Endothelial cell of umbilical vein (primary cell): ENCODE measurements around the gene SELENOT. TPM values are rescaled to one million over a fixed set of nuclear protein-coding genes. Genes with fewer than 3 reads are reported as not detected.

Experiments
- BruUV-seq: library from RNA; stranded (reverse); fragments of 400-500 nt; replicated peaks from 2 replicates; lab custom pipeline; 2021; lab: Mats Ljungman, UMichigan
- CTCF ChIA-PET: fragments of 300-600, 350-600 bp; sonication (Branson Sonifier 250); formaldehyde crosslinking; loops from one replicate; lab custom pipeline; 2021; ENCODE audit warnings: antibody characterized with exemption, inconsistent platforms; lab: Charles Lee
- POLR2A ChIA-PET: fragments of 300-600, 350-600 bp; sonication (Branson Sonifier 250); formaldehyde crosslinking; loops from one replicate; lab custom pipeline; 2021; ENCODE audit warnings: antibody characterized with exemption, inconsistent platforms; lab: Charles Lee
- DNase-seq: peaks from one replicate; pipeline ENCODE4 v3.0.0-alpha.2; 2011; ENCODE audit warnings: low read depth, low spot score
- FAIRE-seq: peaks from 2 replicates; lab custom pipeline; 2011; peaks lifted over from hg19 to GRCh38; lab: Jason Lieb, UNC
- H2AFZ ChIP-seq: 2 replicates; pipeline ENCODE4 v1.6.0; 2012; ENCODE audit warnings: low read depth, low read length, control low read depth, inconsistent platforms
- H3K27ac ChIP-seq: 2 replicates; pipeline ENCODE4 v1.5.1; 2011; ENCODE audit warnings: low read depth, mild to moderate bottlenecking, control low read depth, low read length, moderate library complexity; ENCODE audit not compliant: insufficient read depth
- H3K27me3 ChIP-seq, 2 experiments: 2 replicates each; pipeline versions ENCODE4 v1.6.0 to v1.6.1; 2011; ENCODE audit warnings: low read length in 2 of 2, mixed read lengths in 1 of 2; ENCODE audit not compliant: control insufficient read depth in 2 of 2, insufficient read depth in 2 of 2
- H3K36me3 ChIP-seq, 2 experiments: 2 replicates in 1 of 2; 3 replicates in 1 of 2; pipeline ENCODE4 v1.5.1; 2011; ENCODE audit warnings: low read length in 2 of 2, mild to moderate bottlenecking in 1 of 2, moderate library complexity in 1 of 2; ENCODE audit not compliant: control insufficient read depth in 2 of 2, insufficient read depth in 2 of 2; ENCODE audit errors: extremely low read depth in 1 of 2
- H3K4me1 ChIP-seq: 3 replicates; pipeline ENCODE4 v1.5.1; 2011; ENCODE audit warnings: mild to moderate bottlenecking, low read length; ENCODE audit not compliant: control insufficient read depth, insufficient read depth; ENCODE audit errors: extremely low read depth
- H3K4me2 ChIP-seq: 2 replicates; pipeline ENCODE4 v1.6.1; 2011; ENCODE audit warnings: low read length, control low read depth, mixed read lengths; ENCODE audit not compliant: insufficient read depth
- H3K4me3 ChIP-seq, 3 experiments: fragments of 200-600 bp in 1 of 3; sonication (generic), shearing (Covaris generic) in 1 of 3; replicated peaks in 1 of 3; 2 replicates each; pipeline ENCODE4 v1.5.1; 2011 to 2016; ENCODE audit warnings: control low read depth in 3 of 3, low read length in 3 of 3, mild to moderate bottlenecking in 2 of 3, inconsistent platforms in 1 of 3, low read depth in 1 of 3, moderate library complexity in 1 of 3; ENCODE audit not compliant: insufficient read depth in 1 of 3
- H3K79me2 ChIP-seq: 2 replicates; pipeline ENCODE4 v1.6.0; 2012; ENCODE audit warnings: low read length, inconsistent platforms; ENCODE audit not compliant: control insufficient read depth, insufficient read depth
- H3K9ac ChIP-seq: replicated peaks from 2 replicates; pipeline ENCODE3; 2011; ENCODE audit warnings: low read length, control low read depth; ENCODE audit not compliant: insufficient read depth; ENCODE audit errors: extremely low read depth
- H3K9me1 ChIP-seq: replicated peaks from 3 replicates; pipeline ENCODE4 v1.6.0; 2011; ENCODE audit warnings: mild to moderate bottlenecking, low read length; ENCODE audit not compliant: control insufficient read depth, insufficient read depth; ENCODE audit errors: extremely low read depth
- H3K9me3 ChIP-seq: replicated peaks from 2 replicates; pipeline ENCODE4 v1.5.1; 2012; ENCODE audit warnings: low read length, inconsistent platforms; ENCODE audit not compliant: control insufficient read depth, insufficient read depth
- H4K20me1 ChIP-seq: replicated peaks from 2 replicates; pipeline ENCODE3; 2011; ENCODE audit warnings: mild to moderate bottlenecking, low read length; ENCODE audit not compliant: control insufficient read depth, insufficient read depth; ENCODE audit errors: extremely low read depth
- CTCF ChIP-seq, 2 donors: IDR thresholded peaks; 1 replicate in 1 of 2; 2 replicates in 1 of 2; pipeline ENCODE4 v1.5.1; 2011; ENCODE audit warnings: low read length in 2 of 2, mild to moderate bottlenecking in 2 of 2, moderate library complexity in 2 of 2, control low read depth in 1 of 2, inconsistent platforms in 1 of 2, low read depth in 1 of 2; ENCODE audit not compliant: insufficient read depth in 1 of 2; ENCODE audit errors: extremely low read depth in 1 of 2
- EZH2 ChIP-seq: IDR thresholded peaks from 2 replicates; pipeline ENCODE4 v1.6.1; 2012; ENCODE audit warnings: borderline replicate concordance, low read depth, mild to moderate bottlenecking, moderate library complexity, low read length, inconsistent platforms; ENCODE audit not compliant: severe bottlenecking
- FOS ChIP-seq: IDR thresholded peaks from 2 replicates; pipeline ENCODE4 v1.6.1; 2011; ENCODE audit warnings: mild to moderate bottlenecking, low read length, moderate library complexity, borderline replicate concordance; ENCODE audit not compliant: insufficient read depth
- GATA2 ChIP-seq: IDR thresholded peaks from 2 replicates; pipeline ENCODE4 v1.7.0; 2011; ENCODE audit warnings: low read depth, mild to moderate bottlenecking, moderate library complexity, mixed read lengths, low read length; ENCODE audit not compliant: insufficient read length, insufficient read depth
- JUN ChIP-seq: IDR thresholded peaks from 2 replicates; pipeline ENCODE4 v1.6.1; 2011; ENCODE audit warnings: borderline replicate concordance, low read depth; ENCODE audit not compliant: insufficient read length, insufficient read depth
- MAX ChIP-seq: IDR thresholded peaks from 2 replicates; pipeline ENCODE4 v1.6.1; 2011; ENCODE audit not compliant: insufficient read depth, insufficient read length
- MYC ChIP-seq: IDR thresholded peaks from one replicate; pipeline ENCODE4 v1.6.1; 2011; ENCODE audit warnings: mild to moderate bottlenecking, low read depth, low read length
- POLR2A ChIP-seq: IDR thresholded peaks from 2 replicates; pipeline ENCODE4 v1.6.1; 2012; ENCODE audit warnings: low read depth, mild to moderate bottlenecking, control low read depth, low read length
- POLR2AphosphoS5 ChIP-seq: IDR thresholded peaks from 2 replicates; pipeline ENCODE4 v1.6.1; 2012; ENCODE audit warnings: low read depth, mild to moderate bottlenecking, control low read depth, low read length, moderate library complexity; ENCODE audit not compliant: insufficient read depth
- dilution Hi-C: fragments of 300-500 bp; cut with MboI; formaldehyde crosslinking; loops from one replicate; pipeline ENCODE4 v1.15.0; 2019; ENCODE audit warnings: low sequenced_read_pairs; ENCODE audit not compliant: extremely low pct_ligation_motif_present
- intact Hi-C: fragments of 100-400 bp; cut with micrococcal nuclease; formaldehyde crosslinking; loops from one replicate; pipeline ENCODE4 v1.10.0; 2022
- polyA plus RNA-seq, 4 experiments: library from polyadenylated mRNA; depleted of rRNA in 3 of 4; stranded (reverse) in 3 of 4; unstranded in 1 of 4; fragments of >200 nt; gene quantifications; 2 replicates each; pipeline versions ENCODE4 v1.2.1 to v1.2.3, GENCODE V29; 2011 to 2012; ENCODE audit warnings: missing spikeins in 1 of 4
- total RNA-seq: library from RNA; stranded (reverse); gene quantifications from 2 replicates; pipeline ENCODE4 v1.2.3, GENCODE V29; 2021

SELENOT gene
- total and polyA plus RNA-seq, 2 donors (not counting 3 experiments of a cell fraction or from before 2014, with no cell fraction given) = 103 to 299 TPM

- no TSS peak for BruUV-seq
- no peak for TF ChIP-seq EZH2
- TF ChIP-seq POLR2AphosphoS5 = no peak
- TF ChIP-seq MAX = no peak
- TF ChIP-seq POLR2A = no peak
- TF ChIP-seq JUN = no peak
- no peak for TF ChIP-seq CTCF (IDR thresholded peaks at IDR 0.05; ENCODE audit: extremely low read depth in 1 of 2, insufficient read depth in 1 of 2, low read depth in 1 of 2, low read length in 2 of 2)
- TF ChIP-seq FOS = no peak
- no peak for TF ChIP-seq GATA2
- TF ChIP-seq MYC = no peak
- Histone ChIP-seq H3K9me3 (no peaks in the 10 kb centered on the region), H3K4me1 (no peaks in the 10 kb centered on the region), H3K4me2 (no peak overlapping the region), H4K20me1 (no peaks in the 10 kb centered on the region), H3K9ac (no peak overlapping the region), H3K9me1 (no peaks in the 10 kb centered on the region), H3K27ac (no peak overlapping the region), H3K36me3 (peaks cover 2 to 24% of the 10 kb centered on the region in 2 experiments), H3K27me3 (no peaks in the 10 kb centered on the region), H3K79me2 (no peaks in the 10 kb centered on the region), H2AFZ (no peak overlapping the region), H3K4me3 (no peak overlapping the region)
- intact Hi-C loops = no loop called here
- dilution Hi-C loops = no loop called here
- ChIA-PET POLR2A (no interaction called here), CTCF (no interaction called here)
- DNase-seq (no peak), FAIRE-seq (no peak)
Observed at GRCh38 chr3:150581174-150581573, 21.9 kb upstream of the SELENOT start.
